HCT116 (cell line): ENCODE results near the gene PLSCR1. TPM values are rescaled to one million over a fixed set of nuclear protein-coding genes. Genes with fewer than 3 reads are reported as not detected.
A peak's percentile ranks its signal among the peaks of the same experiment; 100 is the strongest.

ENCODE experiments used
- ATAC-seq: fragments of 200-7000 bp; cut with Tn5 transposase; 2 replicates; pipeline ENCODE4 v1.9.1; 2020; ENCODE audit warnings: mild to moderate bottlenecking, moderate library complexity
- BruUV-seq: library from RNA; stranded (reverse); fragments of 400-500 nt; replicated peaks from 2 replicates; lab custom pipeline; 2021; lab: Mats Ljungman, UMichigan
- CTCF ChIA-PET: fragments of 300-600 bp; sonication (Branson Sonifier 250); formaldehyde crosslinking; loops from one replicate; lab custom pipeline; 2021; ENCODE audit warnings: antibody characterized with exemption; lab: Charles Lee
- POLR2A ChIA-PET: fragments of 300-600, 350-600 bp; sonication (Branson Sonifier 250); formaldehyde crosslinking; loops from one replicate; lab custom pipeline; 2021; ENCODE audit warnings: antibody characterized with exemption; lab: Charles Lee
- RAD21 ChIA-PET, 2 experiments: fragments of 300-600 bp; sonication (Branson Sonifier 250); formaldehyde crosslinking; loops; one replicate each; lab custom pipeline; 2023; ENCODE audit warnings: low total read pairs in 2 of 2; ENCODE audit not compliant: uncharacterized antibody in 2 of 2, unreplicated experiment in 2 of 2, low non-redundant PET in 1 of 2; lab: Charles Lee
- DNase-seq: peaks from one replicate; pipeline ENCODE4 v3.0.0-alpha.2; 2010; ENCODE audit warnings: low read depth, low spot score
- H2AFZ ChIP-seq: fragments of 200-600 bp; shearing (Covaris generic), sonication (generic); 2 replicates; pipeline ENCODE4 v1.6.1; 2017; ENCODE audit warnings: low read depth, mixed run types, mixed read lengths, antibody characterized with exemption, low read length; ENCODE audit not compliant: poor library complexity, severe bottlenecking
- H3K27ac ChIP-seq: 2 replicates; pipeline ENCODE4 v1.5.1; 2012; ENCODE audit warnings: low read depth, low read length
- H3K27me3 ChIP-seq: fragments of 200-600 bp; sonication (generic); 2 replicates; pipeline ENCODE4 v1.6.1; 2016; ENCODE audit warnings: mixed run types, low read length, mixed read lengths; ENCODE audit not compliant: insufficient read depth
- H3K36me3 ChIP-seq, 2 experiments: fragments of 200-500 bp in 1 of 2; fragments of 200-600 bp in 1 of 2; sonication (Bioruptor generic) in 1 of 2; sonication (generic) in 1 of 2; 2 replicates each; pipeline versions ENCODE4 v1.5.1 to v1.6.1; 2014 to 2016; ENCODE audit warnings: low read length in 2 of 2, inconsistent platforms in 1 of 2, mixed read lengths in 1 of 2, mixed run types in 1 of 2; ENCODE audit not compliant: insufficient read depth in 2 of 2, control insufficient read depth in 1 of 2
- H3K4me1 ChIP-seq, 2 experiments: fragments of 200-600 bp in 1 of 2; sonication (generic) in 1 of 2; 2 replicates each; pipeline versions ENCODE4 v1.5.1 to v1.6.1; 2012 to 2017; ENCODE audit warnings: low read length in 2 of 2, inconsistent platforms in 1 of 2, mild to moderate bottlenecking in 1 of 2, mixed read lengths in 1 of 2, mixed run types in 1 of 2, moderate library complexity in 1 of 2; ENCODE audit not compliant: insufficient read depth in 2 of 2, control insufficient read depth in 1 of 2
- H3K4me2 ChIP-seq: fragments of 200-600 bp; sonication (generic); 2 replicates; pipeline ENCODE4 v1.6.1; 2017; ENCODE audit warnings: mixed run types, low read length, mixed read lengths
- H3K4me3 ChIP-seq, 2 experiments: fragments of 200-600 bp in 1 of 2; sonication (generic) in 1 of 2; replicated peaks in 1 of 2; 2 replicates each; pipeline ENCODE4 v1.5.1; 2011 to 2016; ENCODE audit warnings: low read length in 2 of 2, control low read depth in 1 of 2, low read depth in 1 of 2, mild to moderate bottlenecking in 1 of 2, mixed read lengths in 1 of 2, mixed run types in 1 of 2
- H3K79me2 ChIP-seq: fragments of 200-600 bp; sonication (generic); 2 replicates; pipeline ENCODE4 v1.6.1; 2017; ENCODE audit warnings: mild to moderate bottlenecking, mixed run types, low read length, moderate library complexity, mixed read lengths; ENCODE audit not compliant: insufficient read depth
- H3K9ac ChIP-seq: fragments of 200-600 bp; sonication (generic); 2 replicates; pipeline ENCODE4 v1.6.1; 2016; ENCODE audit warnings: low read length, mixed read lengths
- H3K9me2 ChIP-seq: fragments of 200-600 bp; sonication (generic), shearing (Covaris generic); 2 replicates; pipeline ENCODE4 v1.6.1; 2017; ENCODE audit warnings: mixed run types, mild to moderate bottlenecking, moderate library complexity; ENCODE audit not compliant: insufficient read depth
- H3K9me3 ChIP-seq, 2 experiments: fragments of 200-500 bp in 1 of 2; fragments of 200-600 bp in 1 of 2; sonication (Bioruptor generic) in 1 of 2; sonication (generic) in 1 of 2; 2 replicates each; pipeline ENCODE4 v1.6.1; 2014 to 2017; ENCODE audit warnings: low read length in 2 of 2, mixed read lengths in 2 of 2, inconsistent platforms in 1 of 2, low read depth in 1 of 2, mild to moderate bottlenecking in 1 of 2, mixed run types in 1 of 2, moderate library complexity in 1 of 2; ENCODE audit not compliant: control insufficient read depth in 1 of 2, insufficient read depth in 1 of 2
- H4K20me1 ChIP-seq: fragments of 200-600 bp; sonication (generic), shearing (Covaris generic); 2 replicates; pipeline ENCODE4 v1.6.1; 2017; ENCODE audit warnings: mixed run types, mild to moderate bottlenecking, moderate library complexity; ENCODE audit not compliant: insufficient read depth
- CBX3 ChIP-seq: IDR thresholded peaks from 2 replicates; pipeline ENCODE4 v1.6.1; 2012; ENCODE audit warnings: low read depth
- EGR1 ChIP-seq: IDR thresholded peaks from 2 replicates; pipeline ENCODE4 v1.6.1; 2012; ENCODE audit warnings: low read depth
- FOSL1 ChIP-seq: IDR thresholded peaks from 2 replicates; pipeline ENCODE4 v1.6.1; 2012; ENCODE audit warnings: low read depth
- POLR2A ChIP-seq: IDR thresholded peaks from 2 replicates; pipeline ENCODE4 v1.7.0; 2011; ENCODE audit warnings: borderline replicate concordance; ENCODE audit not compliant: insufficient read depth, insufficient read length; ENCODE audit errors: extremely low read depth
- POLR2AphosphoS5 ChIP-seq: IDR thresholded peaks from 2 replicates; pipeline ENCODE4 v1.6.1; 2011; ENCODE audit warnings: mild to moderate bottlenecking, low read depth, low read length, moderate library complexity
- RAD21 ChIP-seq: IDR thresholded peaks from 2 replicates; pipeline ENCODE4 v1.6.1; 2012; ENCODE audit warnings: low read depth, mild to moderate bottlenecking
- SIN3A ChIP-seq: IDR thresholded peaks from 2 replicates; pipeline ENCODE4 v1.6.1; 2012; ENCODE audit warnings: low read depth
- SP1 ChIP-seq: IDR thresholded peaks from 2 replicates; pipeline ENCODE4 v1.6.1; 2012; ENCODE audit warnings: low read depth
- TCF7L2 ChIP-seq: IDR thresholded peaks from 2 replicates; pipeline ENCODE4 v1.7.0; 2011; ENCODE audit warnings: borderline replicate concordance, inconsistent platforms; ENCODE audit not compliant: insufficient read depth, insufficient read length; ENCODE audit errors: extremely low read depth
- intact Hi-C: fragments of 100-400 bp; cut with micrococcal nuclease; formaldehyde crosslinking; loops from 2 replicates; pipeline ENCODE4 v1.10.0; 2022
- total RNA-seq: library from RNA; stranded (reverse); gene quantifications from one replicate; pipeline ENCODE4 v1.2.1, GENCODE V29; 2021; ENCODE audit not compliant: unreplicated experiment
- TF ChIP-seq, protein P1 (sequence below): IDR thresholded peaks from 2 replicates; pipeline ENCODE4 v1.6.1; 2012
- TF ChIP-seq, protein P2 (sequence below): IDR thresholded peaks from 2 replicates; pipeline ENCODE4 v1.6.1; 2012; ENCODE audit warnings: low read depth
- TF ChIP-seq, protein P3 (sequence below), 3 experiments: fragments of 200-600 bp in 1 of 3; sonication (generic) in 1 of 3; IDR thresholded peaks in 2 of 3; conservative IDR thresholded peaks in 1 of 3; 2 replicates each; pipeline ENCODE4 v1.5.1; 2012 to 2017; ENCODE audit warnings: low read depth in 2 of 3, low read length in 2 of 3, antibody characterized with exemption in 1 of 3, borderline replicate concordance in 1 of 3, control low read depth in 1 of 3, mild to moderate bottlenecking in 1 of 3, mixed read lengths in 1 of 3, mixed run types in 1 of 3, moderate library complexity in 1 of 3; ENCODE audit not compliant: insufficient read depth in 1 of 3

PLSCR1 gene
- total RNA-seq, 1 experiment from 2014 or later, result 44.2 TPM

DNA sequence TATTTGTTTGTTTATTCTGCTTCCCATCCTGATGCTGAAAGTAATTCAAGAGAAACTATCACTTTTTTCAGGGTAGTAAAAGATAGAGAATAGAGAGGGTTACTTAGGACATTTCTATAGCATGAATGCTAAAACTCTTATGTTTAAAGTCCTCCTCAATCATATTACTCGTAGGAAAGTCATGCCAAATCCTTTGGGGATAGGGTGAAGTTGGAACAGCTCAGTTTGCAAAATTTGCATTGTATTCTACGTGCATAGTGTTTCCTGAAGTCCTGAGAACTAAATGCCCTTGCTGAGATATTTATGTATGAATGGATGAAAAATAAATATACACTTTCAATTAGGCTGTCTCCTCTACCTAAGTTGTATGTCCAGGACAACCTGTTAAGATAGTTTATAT is 46.1 kb upstream of the PLSCR1 start (continued):
- TF ChIP-seq EGR1, result no peak
- TF ChIP-seq FOSL1, result no peak
- TF ChIP-seq SP1, result no peak
- TF ChIP-seq POLR2AphosphoS5, result no peak
- TF ChIP-seq, protein P1, sequence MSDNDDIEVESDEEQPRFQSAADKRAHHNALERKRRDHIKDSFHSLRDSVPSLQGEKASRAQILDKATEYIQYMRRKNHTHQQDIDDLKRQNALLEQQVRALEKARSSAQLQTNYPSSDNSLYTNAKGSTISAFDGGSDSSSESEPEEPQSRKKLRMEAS, result no peak

DNA sequence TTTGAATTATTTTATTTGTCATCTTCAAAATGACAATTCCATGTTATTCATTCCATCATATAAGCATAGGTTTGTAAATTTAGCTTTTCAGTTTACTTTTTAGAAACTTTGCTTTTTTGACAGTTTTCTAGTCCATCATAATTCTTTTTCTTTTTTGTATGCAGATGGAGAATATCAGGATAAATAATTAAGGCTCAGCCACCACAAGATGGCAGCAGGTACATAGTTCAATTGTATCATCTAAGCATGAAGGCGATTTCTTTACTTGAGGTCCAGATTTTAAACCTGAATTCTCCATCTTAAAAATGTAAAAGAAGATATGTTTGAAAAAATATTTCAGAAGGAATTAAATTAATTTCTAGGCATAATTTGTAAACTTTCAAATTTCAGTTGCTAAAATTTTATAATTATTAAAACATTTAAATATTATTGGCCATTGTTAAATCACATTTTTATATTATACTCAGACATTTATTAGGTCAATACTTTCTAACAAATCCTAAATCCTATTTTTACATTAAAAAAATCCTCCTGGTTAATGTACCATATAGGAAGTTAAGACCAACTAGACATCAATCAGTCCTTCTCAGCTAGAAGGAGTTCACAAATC is 45.6 kb upstream of the PLSCR1 start:
- peak; percentile 27 for DNase-seq
- intact Hi-C loops, result loop anchor here (1.0 to 10.0 kb wide), 3 partner anchors 51 to 1875 kb away; no protein-coding TSS in a partner anchor
- CTCF ChIA-PET, result interaction anchor here (1.3 to 4.7 kb wide), 7 partner anchors 9 to 524 kb away, joined by 3 to 37 read pairs (median 4); no protein-coding TSS in a partner anchor
- no peak overlapping the region for H3K9ac ChIP-seq
- H3K79me2 ChIP-seq, result no peaks in the 10 kb centered on the region
- H2AFZ ChIP-seq, result peak overlapping the region; percentile 85
- H3K27ac ChIP-seq, result no peak overlapping the region
- RAD21 ChIA-PET, result no interaction called here
- H3K4me3 ChIP-seq, result no peak overlapping the region
- H3K4me1 ChIP-seq, result no peaks in the 10 kb centered on the region
- H3K9me2 ChIP-seq, result no peaks in the 10 kb centered on the region
- POLR2A ChIA-PET, result no interaction called here
- TF ChIP-seq, protein P1, result peak; percentile 16; the same call in 1 of the 2 replicates
- TF ChIP-seq, protein P2, sequence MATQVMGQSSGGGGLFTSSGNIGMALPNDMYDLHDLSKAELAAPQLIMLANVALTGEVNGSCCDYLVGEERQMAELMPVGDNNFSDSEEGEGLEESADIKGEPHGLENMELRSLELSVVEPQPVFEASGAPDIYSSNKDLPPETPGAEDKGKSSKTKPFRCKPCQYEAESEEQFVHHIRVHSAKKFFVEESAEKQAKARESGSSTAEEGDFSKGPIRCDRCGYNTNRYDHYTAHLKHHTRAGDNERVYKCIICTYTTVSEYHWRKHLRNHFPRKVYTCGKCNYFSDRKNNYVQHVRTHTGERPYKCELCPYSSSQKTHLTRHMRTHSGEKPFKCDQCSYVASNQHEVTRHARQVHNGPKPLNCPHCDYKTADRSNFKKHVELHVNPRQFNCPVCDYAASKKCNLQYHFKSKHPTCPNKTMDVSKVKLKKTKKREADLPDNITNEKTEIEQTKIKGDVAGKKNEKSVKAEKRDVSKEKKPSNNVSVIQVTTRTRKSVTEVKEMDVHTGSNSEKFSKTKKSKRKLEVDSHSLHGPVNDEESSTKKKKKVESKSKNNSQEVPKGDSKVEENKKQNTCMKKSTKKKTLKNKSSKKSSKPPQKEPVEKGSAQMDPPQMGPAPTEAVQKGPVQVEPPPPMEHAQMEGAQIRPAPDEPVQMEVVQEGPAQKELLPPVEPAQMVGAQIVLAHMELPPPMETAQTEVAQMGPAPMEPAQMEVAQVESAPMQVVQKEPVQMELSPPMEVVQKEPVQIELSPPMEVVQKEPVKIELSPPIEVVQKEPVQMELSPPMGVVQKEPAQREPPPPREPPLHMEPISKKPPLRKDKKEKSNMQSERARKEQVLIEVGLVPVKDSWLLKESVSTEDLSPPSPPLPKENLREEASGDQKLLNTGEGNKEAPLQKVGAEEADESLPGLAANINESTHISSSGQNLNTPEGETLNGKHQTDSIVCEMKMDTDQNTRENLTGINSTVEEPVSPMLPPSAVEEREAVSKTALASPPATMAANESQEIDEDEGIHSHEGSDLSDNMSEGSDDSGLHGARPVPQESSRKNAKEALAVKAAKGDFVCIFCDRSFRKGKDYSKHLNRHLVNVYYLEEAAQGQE, result no peak
- TF ChIP-seq CBX3, result peak; percentile 40; the same call in 1 of the 2 replicates
- TF ChIP-seq SIN3A, result no peak
- TF ChIP-seq TCF7L2, result no peak
- TF ChIP-seq, protein P3, sequence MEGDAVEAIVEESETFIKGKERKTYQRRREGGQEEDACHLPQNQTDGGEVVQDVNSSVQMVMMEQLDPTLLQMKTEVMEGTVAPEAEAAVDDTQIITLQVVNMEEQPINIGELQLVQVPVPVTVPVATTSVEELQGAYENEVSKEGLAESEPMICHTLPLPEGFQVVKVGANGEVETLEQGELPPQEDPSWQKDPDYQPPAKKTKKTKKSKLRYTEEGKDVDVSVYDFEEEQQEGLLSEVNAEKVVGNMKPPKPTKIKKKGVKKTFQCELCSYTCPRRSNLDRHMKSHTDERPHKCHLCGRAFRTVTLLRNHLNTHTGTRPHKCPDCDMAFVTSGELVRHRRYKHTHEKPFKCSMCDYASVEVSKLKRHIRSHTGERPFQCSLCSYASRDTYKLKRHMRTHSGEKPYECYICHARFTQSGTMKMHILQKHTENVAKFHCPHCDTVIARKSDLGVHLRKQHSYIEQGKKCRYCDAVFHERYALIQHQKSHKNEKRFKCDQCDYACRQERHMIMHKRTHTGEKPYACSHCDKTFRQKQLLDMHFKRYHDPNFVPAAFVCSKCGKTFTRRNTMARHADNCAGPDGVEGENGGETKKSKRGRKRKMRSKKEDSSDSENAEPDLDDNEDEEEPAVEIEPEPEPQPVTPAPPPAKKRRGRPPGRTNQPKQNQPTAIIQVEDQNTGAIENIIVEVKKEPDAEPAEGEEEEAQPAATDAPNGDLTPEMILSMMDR (IDR thresholded peaks at IDR 0.05 in 2 of 3, conservative IDR thresholded peaks at IDR 0.05 in 1 of 3; ENCODE audit: borderline replicate concordance in 1 of 3, insufficient read depth in 1 of 3, low read depth in 2 of 3, low read length in 2 of 3), result peak; percentile 47 to 68 (median 63); a peak in 5 of 6 replicates
- peak; percentile 71 for TF ChIP-seq RAD21
- TF ChIP-seq POLR2AphosphoS5, result no peak
- no peak for TF ChIP-seq POLR2A
- TF ChIP-seq, all 23 proteins: peak for 4
- no peaks in the 10 kb centered on the region for H3K9me3 ChIP-seq
- H3K4me2 ChIP-seq, result no peak overlapping the region
- no peaks in the 10 kb centered on the region for H4K20me1 ChIP-seq
- H3K36me3 ChIP-seq, result no peaks in the 10 kb centered on the region
- no peak; the same call in 1 of the 2 replicates for ATAC-seq
- no TSS peak for BruUV-seq
- no peaks in the 10 kb centered on the region for H3K27me3 ChIP-seq
